Measurements from ENCODE around the gene SLC41A3.

DNA sequence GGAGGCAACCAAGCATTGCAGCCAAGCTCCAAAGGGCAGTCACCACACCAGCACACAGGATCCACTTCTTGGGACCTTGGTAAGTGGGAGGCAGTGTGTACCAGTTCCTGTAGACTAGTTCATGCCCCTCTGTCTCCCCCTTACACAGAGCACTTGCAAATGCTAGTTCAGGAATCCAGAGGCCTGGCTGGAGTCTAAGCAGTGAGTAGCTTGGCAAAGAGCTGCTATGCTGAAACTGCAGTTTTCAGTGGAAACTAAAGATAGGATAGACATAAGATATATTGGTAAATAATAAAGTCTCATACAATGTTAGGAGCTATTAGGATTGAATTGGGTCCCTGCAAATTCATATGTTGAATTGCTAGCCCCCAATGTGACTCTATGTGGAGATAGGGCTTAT is 13.9 kb upstream of the SLC41A3 start:
- TF ChIP-seq, protein P1, sequence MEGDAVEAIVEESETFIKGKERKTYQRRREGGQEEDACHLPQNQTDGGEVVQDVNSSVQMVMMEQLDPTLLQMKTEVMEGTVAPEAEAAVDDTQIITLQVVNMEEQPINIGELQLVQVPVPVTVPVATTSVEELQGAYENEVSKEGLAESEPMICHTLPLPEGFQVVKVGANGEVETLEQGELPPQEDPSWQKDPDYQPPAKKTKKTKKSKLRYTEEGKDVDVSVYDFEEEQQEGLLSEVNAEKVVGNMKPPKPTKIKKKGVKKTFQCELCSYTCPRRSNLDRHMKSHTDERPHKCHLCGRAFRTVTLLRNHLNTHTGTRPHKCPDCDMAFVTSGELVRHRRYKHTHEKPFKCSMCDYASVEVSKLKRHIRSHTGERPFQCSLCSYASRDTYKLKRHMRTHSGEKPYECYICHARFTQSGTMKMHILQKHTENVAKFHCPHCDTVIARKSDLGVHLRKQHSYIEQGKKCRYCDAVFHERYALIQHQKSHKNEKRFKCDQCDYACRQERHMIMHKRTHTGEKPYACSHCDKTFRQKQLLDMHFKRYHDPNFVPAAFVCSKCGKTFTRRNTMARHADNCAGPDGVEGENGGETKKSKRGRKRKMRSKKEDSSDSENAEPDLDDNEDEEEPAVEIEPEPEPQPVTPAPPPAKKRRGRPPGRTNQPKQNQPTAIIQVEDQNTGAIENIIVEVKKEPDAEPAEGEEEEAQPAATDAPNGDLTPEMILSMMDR (IDR thresholded peaks at IDR 0.05; ENCODE audit: low read depth, low read length, missing input control) = no peak
- TF ChIP-seq, protein P2, sequence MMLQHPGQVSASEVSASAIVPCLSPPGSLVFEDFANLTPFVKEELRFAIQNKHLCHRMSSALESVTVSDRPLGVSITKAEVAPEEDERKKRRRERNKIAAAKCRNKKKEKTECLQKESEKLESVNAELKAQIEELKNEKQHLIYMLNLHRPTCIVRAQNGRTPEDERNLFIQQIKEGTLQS (IDR thresholded peaks at IDR 0.05) = no peak
- TF ChIP-seq JUND (IDR thresholded peaks at IDR 0.05) (no peak), YY1 (IDR thresholded peaks at IDR 0.05) (no peak)
- TF ChIP-seq, protein P3, sequence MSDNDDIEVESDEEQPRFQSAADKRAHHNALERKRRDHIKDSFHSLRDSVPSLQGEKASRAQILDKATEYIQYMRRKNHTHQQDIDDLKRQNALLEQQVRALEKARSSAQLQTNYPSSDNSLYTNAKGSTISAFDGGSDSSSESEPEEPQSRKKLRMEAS (IDR thresholded peaks at IDR 0.05) = no peak
- TF ChIP-seq, protein P4, sequence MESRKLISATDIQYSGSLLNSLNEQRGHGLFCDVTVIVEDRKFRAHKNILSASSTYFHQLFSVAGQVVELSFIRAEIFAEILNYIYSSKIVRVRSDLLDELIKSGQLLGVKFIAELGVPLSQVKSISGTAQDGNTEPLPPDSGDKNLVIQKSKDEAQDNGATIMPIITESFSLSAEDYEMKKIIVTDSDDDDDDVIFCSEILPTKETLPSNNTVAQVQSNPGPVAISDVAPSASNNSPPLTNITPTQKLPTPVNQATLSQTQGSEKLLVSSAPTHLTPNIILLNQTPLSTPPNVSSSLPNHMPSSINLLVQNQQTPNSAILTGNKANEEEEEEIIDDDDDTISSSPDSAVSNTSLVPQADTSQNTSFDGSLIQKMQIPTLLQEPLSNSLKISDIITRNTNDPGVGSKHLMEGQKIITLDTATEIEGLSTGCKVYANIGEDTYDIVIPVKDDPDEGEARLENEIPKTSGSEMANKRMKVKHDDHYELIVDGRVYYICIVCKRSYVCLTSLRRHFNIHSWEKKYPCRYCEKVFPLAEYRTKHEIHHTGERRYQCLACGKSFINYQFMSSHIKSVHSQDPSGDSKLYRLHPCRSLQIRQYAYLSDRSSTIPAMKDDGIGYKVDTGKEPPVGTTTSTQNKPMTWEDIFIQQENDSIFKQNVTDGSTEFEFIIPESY (IDR thresholded peaks at IDR 0.05) = no peak

Data from liver (tissue), 3 donors.